KG1 (cell line): ENCODE data around the gene ANKRD11.
"Not testable (repeated sequence)": the region's sequence is repeated elsewhere in the genome, so short reads cannot be mapped to it uniquely, and the experiment has no call there.

Experiments used
- DNase-seq: peaks from one replicate; lab custom pipeline; 2025; lab: John Stamatoyannopoulos, UW

The ANKRD11 gene

GRCh38 chr16:89314854-89315253 is 175.5 kb downstream of the ANKRD11 start:
- no peak for DNase-seq

- DNase-seq, result no peak
Measured at GRCh38 chr16:89314357-89314756, 176.0 kb downstream of the ANKRD11 start.

GRCh38 chr16:89313583-89313982 is 176.8 kb downstream of the ANKRD11 start:
- no peak for DNase-seq

- no peak for DNase-seq
Measured at GRCh38 chr16:89312598-89313299, 177.6 kb downstream of the ANKRD11 start.

- DNase-seq, result no peak
Measured at GRCh38 chr16:89312194-89312593, 178.2 kb downstream of the ANKRD11 start.

- DNase-seq, result no peak
Measured at GRCh38 chr16:89311636-89312035, 178.7 kb downstream of the ANKRD11 start.

GRCh38 chr16:89309438-89310122 is 180.8 kb downstream of the ANKRD11 start:
- DNase-seq, result no peak

GRCh38 chr16:89308391-89309333 is 181.7 kb downstream of the ANKRD11 start:
- DNase-seq, result no peak

- no peak for DNase-seq
Measured at GRCh38 chr16:89307421-89307805, 182.9 kb downstream of the ANKRD11 start.

- not testable (repeated sequence) for DNase-seq
Measured at GRCh38 chr16:89306457-89307420, 183.6 kb downstream of the ANKRD11 start.

GRCh38 chr16:89304941-89305705 is 185.2 kb downstream of the ANKRD11 start:
- DNase-seq, result no peak

- no peak for DNase-seq
Measured at GRCh38 chr16:89304181-89304851, 186.0 kb downstream of the ANKRD11 start.

GRCh38 chr16:89303617-89304016 is 186.7 kb downstream of the ANKRD11 start:
- no peak for DNase-seq

- DNase-seq, result no peak
Measured at GRCh38 chr16:89300976-89301360, 189.4 kb downstream of the ANKRD11 start.

GRCh38 chr16:89300311-89300975 is 189.9 kb downstream of the ANKRD11 start:
- DNase-seq, result no peak

GRCh38 chr16:89299357-89300111 is 190.8 kb downstream of the ANKRD11 start:
- DNase-seq, result not testable (repeated sequence)

- no peak for DNase-seq
Measured at GRCh38 chr16:89298623-89299225, 191.6 kb downstream of the ANKRD11 start.

- peak; percentile 52 for DNase-seq
Measured at GRCh38 chr16:89297910-89298545, 192.3 kb downstream of the ANKRD11 start.
